Measurements from ENCODE around the gene GPR137B.

- no peak for TF ChIP-seq CTCF (IDR thresholded peaks at IDR 0.05 in 2 of 3, conservative IDR thresholded peaks at IDR 0.05 in 1 of 3; ENCODE audit: borderline replicate concordance in 1 of 3, insufficient read depth in 1 of 3, low read depth in 2 of 3, low read length in 2 of 3)
- no peak for TF ChIP-seq TCF7L2 (IDR thresholded peaks at IDR 0.05; ENCODE audit: borderline replicate concordance, extremely low read depth, insufficient read depth, insufficient read length)
- no peak for TF ChIP-seq EZH2 (IDR thresholded peaks at IDR 0.05)
- TF ChIP-seq SIN3A (IDR thresholded peaks at IDR 0.05; ENCODE audit: low read depth) = no peak
Observed at GRCh38 chr1:236148470-236148845, 6.1 kb downstream of the GPR137B start.

Data from HCT116 (cell line).